ENCODE data around the gene IRF9. TPM values are rescaled to one million over a fixed set of nuclear protein-coding genes. Genes with fewer than 3 reads are reported as not detected.
A peak's percentile ranks its signal among the peaks of the same experiment; 100 is the strongest.

The IRF9 gene
- total and polyA plus RNA-seq, 2 of the 13 experiments (the other 11 are each of a cell fraction or from before 2014, with no cell fraction given), result 14.9 to 49.7 TPM

GRCh38 chr14:24215495-24216344, 54.7 kb downstream of the IRF9 start, which contains the start of gene MDP1 (continued):
- TF ChIP-seq POGK (CRISPR knock-in tag; conservative IDR thresholded peaks at IDR 0.05) (peak; percentile 98), TEAD3 (CRISPR knock-in tag; optimal IDR thresholded peaks at IDR 0.05; ENCODE audit: borderline replicate concordance) (no peak), ZMYM3 (CRISPR knock-in tag; IDR thresholded peaks at IDR 0.05) (peak; percentile 89), ZNF782 (CRISPR knock-in tag; IDR thresholded peaks at IDR 0.05; ENCODE audit: borderline replicate concordance) (peak; percentile 96; the same call in 1 of the 2 replicates), AGO1 (IDR thresholded peaks at IDR 0.05; ENCODE audit: low read depth, low read length, poor library complexity, severe bottlenecking) (peak; percentile 97), DPF2 (CRISPR knock-in tag; IDR thresholded peaks at IDR 0.05; ENCODE audit: borderline replicate concordance, low read depth) (no peak), HBP1 (CRISPR knock-in tag; IDR thresholded peaks at IDR 0.05; ENCODE audit: low read depth) (peak; percentile 94), MED13 (CRISPR knock-in tag; IDR thresholded peaks at IDR 0.05) (peak; percentile 72; the same call in 1 of the 2 replicates), ZBTB44 (CRISPR knock-in tag; IDR thresholded peaks at IDR 0.05) (0 out of 2 replicates have a peak, but pooled peaks have one; percentile 67), KAT8 (CRISPR knock-in tag; IDR thresholded peaks at IDR 0.05) (peak; percentile 98), ZNF792 (CRISPR knock-in tag; IDR thresholded peaks at IDR 0.05) (peak; percentile 98), ZFP62 (CRISPR knock-in tag; IDR thresholded peaks at IDR 0.05) (peak; percentile 64; the same call in 1 of the 2 replicates), NCOA5 (CRISPR knock-in tag; IDR thresholded peaks at IDR 0.05) (no peak; the same call in 1 of the 2 replicates), MAZ (IDR thresholded peaks at IDR 0.05; ENCODE audit: borderline replicate concordance, low read depth, low read length) (peak; percentile 79; the same call in 1 of the 2 replicates), MAZ (CRISPR knock-in tag; IDR thresholded peaks at IDR 0.05; ENCODE audit: low read depth) (peak; percentile 95)
- TF ChIP-seq, protein P1, sequence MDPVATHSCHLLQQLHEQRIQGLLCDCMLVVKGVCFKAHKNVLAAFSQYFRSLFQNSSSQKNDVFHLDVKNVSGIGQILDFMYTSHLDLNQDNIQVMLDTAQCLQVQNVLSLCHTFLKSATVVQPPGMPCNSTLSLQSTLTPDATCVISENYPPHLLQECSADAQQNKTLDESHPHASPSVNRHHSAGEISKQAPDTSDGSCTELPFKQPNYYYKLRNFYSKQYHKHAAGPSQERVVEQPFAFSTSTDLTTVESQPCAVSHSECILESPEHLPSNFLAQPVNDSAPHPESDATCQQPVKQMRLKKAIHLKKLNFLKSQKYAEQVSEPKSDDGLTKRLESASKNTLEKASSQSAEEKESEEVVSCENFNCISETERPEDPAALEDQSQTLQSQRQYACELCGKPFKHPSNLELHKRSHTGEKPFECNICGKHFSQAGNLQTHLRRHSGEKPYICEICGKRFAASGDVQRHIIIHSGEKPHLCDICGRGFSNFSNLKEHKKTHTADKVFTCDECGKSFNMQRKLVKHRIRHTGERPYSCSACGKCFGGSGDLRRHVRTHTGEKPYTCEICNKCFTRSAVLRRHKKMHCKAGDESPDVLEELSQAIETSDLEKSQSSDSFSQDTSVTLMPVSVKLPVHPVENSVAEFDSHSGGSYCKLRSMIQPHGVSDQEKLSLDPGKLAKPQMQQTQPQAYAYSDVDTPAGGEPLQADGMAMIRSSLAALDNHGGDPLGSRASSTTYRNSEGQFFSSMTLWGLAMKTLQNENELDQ (CRISPR knock-in tag; IDR thresholded peaks at IDR 0.05; ENCODE audit: borderline replicate concordance), result peak; percentile 90; the same call in 1 of the 2 replicates
- TF ChIP-seq, protein P2, sequence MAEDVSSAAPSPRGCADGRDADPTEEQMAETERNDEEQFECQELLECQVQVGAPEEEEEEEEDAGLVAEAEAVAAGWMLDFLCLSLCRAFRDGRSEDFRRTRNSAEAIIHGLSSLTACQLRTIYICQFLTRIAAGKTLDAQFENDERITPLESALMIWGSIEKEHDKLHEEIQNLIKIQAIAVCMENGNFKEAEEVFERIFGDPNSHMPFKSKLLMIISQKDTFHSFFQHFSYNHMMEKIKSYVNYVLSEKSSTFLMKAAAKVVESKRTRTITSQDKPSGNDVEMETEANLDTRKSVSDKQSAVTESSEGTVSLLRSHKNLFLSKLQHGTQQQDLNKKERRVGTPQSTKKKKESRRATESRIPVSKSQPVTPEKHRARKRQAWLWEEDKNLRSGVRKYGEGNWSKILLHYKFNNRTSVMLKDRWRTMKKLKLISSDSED (CRISPR knock-in tag; IDR thresholded peaks at IDR 0.05), result peak; percentile 89

All from HepG2 (cell line).